Brain microvascular endothelial cell (primary cell): ENCODE data around the gene COL26A1.
A peak's percentile ranks its signal among the peaks of the same experiment; 100 is the strongest.

ENCODE experiments used
- DNase-seq: peaks from one replicate; pipeline ENCODE4 v3.0.0-alpha.2; 2020
- H3K27ac ChIP-seq: fragments of 250-450 bp; sonication (Bioruptor Pico); 2 replicates; pipeline ENCODE4 v1.5.1; 2020; ENCODE audit warnings: mild to moderate bottlenecking, moderate library complexity
- H3K27me3 ChIP-seq: fragments of 250-450 bp; sonication (Bioruptor Pico); replicated peaks from 2 replicates; pipeline ENCODE4 v1.5.1; 2020; ENCODE audit warnings: mild to moderate bottlenecking
- H3K36me3 ChIP-seq: fragments of 250-450 bp; sonication (Bioruptor Pico); replicated peaks from 2 replicates; pipeline ENCODE4 v1.5.1; 2020; ENCODE audit warnings: mild to moderate bottlenecking
- H3K4me3 ChIP-seq: 2 replicates; pipeline ENCODE4 v1.5.1; 2011; ENCODE audit warnings: low read depth, mild to moderate bottlenecking, control low read depth, low read length, moderate library complexity
- in situ Hi-C: cut with HindIII; loops from 2 replicates; pipeline ENCODE4 v1.10.0; 2017; ENCODE audit warnings: low sequenced_read_pairs, low pct_ligation_motif_present
- TF ChIP-seq, protein P1 (sequence below): IDR thresholded peaks from 2 replicates; pipeline ENCODE4 v1.5.1; 2011; ENCODE audit warnings: low read depth, mild to moderate bottlenecking, moderate library complexity, low read length, control low read depth, inconsistent platforms; ENCODE audit errors: missing control alignments

The COL26A1 gene

DNA sequence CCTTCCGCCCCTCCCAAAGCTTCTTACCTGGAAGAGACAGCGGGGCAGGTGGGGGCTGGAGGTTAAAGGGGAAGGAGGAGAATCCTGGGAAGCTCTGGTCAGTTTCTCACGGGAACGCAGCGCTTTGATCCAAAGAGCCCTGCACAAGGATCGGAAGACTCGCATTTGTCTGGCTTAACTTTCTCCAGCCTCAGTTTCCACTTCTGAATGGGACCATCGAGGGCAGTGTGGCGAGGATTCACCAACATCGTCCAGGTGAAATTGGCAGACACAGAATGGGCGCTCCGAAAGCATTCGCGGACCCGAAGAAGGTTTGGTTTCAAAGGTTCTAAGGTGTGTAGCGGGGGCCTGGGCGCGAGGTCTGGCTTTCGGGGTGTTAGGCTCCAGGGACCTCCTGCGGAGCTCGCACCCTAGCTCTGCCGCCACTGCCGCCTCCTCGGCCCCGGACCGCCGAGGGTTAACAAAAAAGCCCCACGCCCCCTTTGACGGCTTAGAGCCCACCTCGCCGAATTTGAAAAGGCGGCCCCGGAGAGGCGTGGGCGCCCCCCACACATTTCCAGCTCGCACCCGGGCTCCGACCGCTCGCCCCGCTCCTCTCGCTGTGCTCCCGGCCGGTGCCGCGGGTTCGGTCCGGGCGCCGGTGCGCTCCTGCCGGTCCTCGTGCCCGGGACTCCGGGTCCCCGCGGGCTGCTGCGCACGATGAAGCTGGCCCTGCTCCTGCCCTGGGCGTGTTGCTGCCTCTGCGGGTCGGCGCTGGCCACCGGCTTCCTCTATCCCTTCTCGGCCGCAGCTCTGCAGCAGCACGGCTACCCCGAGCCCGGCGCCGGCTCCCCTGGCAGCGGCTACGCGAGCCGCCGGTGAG lies at the start of gene COL26A1:
COL26A1 (plus strand) TSS at position 542 of the 862 bp plus-strand sequence; CDS start at position 700, 158 bp downstream.
- no peak for DNase-seq
- Histone ChIP-seq H3K4me3 (peak within 1 kb of the TSS; percentile 40), H3K27me3 (peaks cover 16% of the 10 kb centered on the region), H3K27ac (no peak within 1 kb of the TSS), H3K36me3 (no peaks in the 10 kb centered on the region)
- TF ChIP-seq, protein P1, sequence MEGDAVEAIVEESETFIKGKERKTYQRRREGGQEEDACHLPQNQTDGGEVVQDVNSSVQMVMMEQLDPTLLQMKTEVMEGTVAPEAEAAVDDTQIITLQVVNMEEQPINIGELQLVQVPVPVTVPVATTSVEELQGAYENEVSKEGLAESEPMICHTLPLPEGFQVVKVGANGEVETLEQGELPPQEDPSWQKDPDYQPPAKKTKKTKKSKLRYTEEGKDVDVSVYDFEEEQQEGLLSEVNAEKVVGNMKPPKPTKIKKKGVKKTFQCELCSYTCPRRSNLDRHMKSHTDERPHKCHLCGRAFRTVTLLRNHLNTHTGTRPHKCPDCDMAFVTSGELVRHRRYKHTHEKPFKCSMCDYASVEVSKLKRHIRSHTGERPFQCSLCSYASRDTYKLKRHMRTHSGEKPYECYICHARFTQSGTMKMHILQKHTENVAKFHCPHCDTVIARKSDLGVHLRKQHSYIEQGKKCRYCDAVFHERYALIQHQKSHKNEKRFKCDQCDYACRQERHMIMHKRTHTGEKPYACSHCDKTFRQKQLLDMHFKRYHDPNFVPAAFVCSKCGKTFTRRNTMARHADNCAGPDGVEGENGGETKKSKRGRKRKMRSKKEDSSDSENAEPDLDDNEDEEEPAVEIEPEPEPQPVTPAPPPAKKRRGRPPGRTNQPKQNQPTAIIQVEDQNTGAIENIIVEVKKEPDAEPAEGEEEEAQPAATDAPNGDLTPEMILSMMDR, result no peak
- in situ Hi-C loops, result no loop called here

DNA sequence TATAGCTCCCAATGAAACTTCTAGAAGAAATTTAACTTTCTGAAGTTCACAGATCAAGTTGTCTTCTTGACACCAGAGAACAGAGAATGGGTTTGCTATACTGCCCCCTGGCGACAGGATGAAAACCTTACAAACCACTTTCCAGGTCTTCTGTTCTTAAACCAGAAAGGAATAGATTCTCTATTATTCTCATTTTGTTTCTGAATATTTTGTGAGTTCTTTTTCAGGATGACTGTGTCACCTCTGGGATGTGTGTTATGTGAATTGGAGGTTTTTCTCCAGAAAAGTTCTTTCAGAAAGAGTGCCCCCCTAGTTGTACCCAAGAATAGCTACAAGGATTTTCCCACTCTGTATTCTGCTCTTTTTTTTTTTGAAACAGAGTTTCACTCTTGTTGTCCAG lies 47.3 kb upstream of the COL26A1 start:
- in situ Hi-C loops, result no loop called here
- Histone ChIP-seq H3K27ac (no peak overlapping the region), H3K27me3 (no peaks in the 10 kb centered on the region), H3K36me3 (peaks cover 3% of the 10 kb centered on the region), H3K4me3 (no peak overlapping the region)
- TF ChIP-seq, protein P1, result peak; percentile 69
- DNase-seq, result peak; percentile 29

DNA sequence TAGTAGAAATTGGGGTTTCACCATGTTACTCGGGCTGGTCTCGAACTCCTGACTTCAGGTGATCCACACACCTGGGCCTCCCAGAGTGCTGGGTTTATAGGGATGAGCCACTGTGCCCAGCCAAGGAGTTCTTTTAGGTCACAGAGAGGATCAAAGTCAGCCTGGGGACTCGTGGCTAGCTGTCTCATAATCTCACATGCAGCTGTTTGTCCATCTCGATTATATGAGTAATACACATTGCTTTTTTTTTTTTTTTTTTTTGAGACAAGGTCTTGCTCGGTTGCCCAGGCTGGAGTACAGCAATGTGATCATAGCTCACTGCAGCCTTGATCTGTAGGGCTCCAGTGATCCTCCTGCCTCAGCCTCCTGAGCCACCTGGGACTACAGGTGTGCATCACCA lies 43.3 kb upstream of the COL26A1 start:
- Histone ChIP-seq H3K27me3 (no peaks in the 10 kb centered on the region), H3K36me3 (peaks cover 3% of the 10 kb centered on the region), H3K27ac (no peak overlapping the region), H3K4me3 (no peak overlapping the region)
- in situ Hi-C loops, result no loop called here
- DNase-seq, result peak; percentile 10
- TF ChIP-seq, protein P1, result no peak

DNA sequence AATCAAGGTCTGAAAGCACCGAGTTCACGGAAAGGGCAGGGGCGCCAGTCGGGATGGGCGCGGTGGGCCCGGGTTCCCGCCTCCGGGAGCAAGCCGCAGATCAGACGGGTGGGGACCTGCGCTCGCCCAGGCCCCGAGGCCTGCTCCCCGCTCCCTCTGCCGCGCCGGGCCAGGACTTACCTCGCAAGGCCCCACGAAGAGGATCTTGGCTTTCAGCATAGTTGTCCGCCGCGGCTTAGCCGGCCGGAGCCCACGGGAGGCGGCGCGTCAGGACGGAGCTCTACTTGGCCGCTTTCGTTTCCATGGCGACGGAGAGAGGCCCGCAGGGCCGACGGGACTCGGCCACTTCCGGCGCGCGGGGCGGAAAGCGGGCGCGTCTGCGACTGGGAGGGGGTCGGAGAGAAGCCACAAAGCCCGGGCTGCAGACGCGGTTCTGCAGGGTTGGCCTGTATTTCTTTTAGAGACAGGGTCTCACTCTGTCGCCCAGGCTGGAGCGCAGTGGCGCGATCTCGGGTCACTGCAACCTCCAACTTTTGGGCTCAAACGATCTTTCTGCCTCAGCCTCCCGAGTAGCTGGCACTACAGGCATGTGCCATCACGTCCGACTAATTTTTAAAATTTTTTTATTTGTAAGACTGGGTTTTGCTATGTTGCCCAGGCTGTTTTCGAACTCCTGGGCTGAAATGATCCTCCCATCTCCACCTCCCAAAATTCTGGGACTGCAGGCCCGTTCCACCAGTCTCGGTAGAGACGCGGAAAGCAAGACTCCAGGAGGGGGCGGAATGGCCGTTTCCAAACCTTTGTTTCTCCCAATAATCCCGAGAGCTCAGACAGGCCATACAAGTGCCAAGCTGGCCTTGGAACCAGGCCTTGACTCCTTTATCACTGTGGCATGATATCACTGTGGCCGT lies 40.9 kb upstream of the COL26A1 start, which contains the start of gene IFT22:
IFT22 (minus strand) TSS at position 322 of the 911 bp plus-strand sequence; CDS start at position 219, 103 bp downstream.
- peak; percentile 83 for DNase-seq
- Histone ChIP-seq H3K27me3 (no peaks in the 10 kb centered on the region), H3K27ac (peak within 1 kb of the TSS; percentile 76), H3K36me3 (no peaks in the 10 kb centered on the region), H3K4me3 (peak within 1 kb of the TSS; percentile 81)
- TF ChIP-seq, protein P1, result peak; percentile 62
- in situ Hi-C loops, result no loop called here

DNA sequence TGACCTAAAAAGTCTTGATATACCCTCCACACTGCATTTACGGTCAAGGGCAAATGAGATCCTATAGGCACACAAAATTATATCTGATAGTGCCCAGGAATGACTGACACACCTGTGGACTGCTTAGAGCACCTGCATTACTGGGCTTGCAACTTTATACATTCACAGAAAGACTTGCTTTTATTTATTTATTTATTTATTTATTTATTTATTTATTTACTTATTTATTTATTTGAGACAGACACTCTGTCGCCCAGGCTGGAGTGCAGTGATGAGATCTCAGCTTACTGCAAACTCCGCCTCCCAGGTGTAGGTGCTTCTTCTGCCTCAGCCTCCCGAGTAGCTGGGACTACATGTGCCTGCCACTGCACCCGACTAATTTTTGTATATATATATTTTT lies 34.5 kb upstream of the COL26A1 start:
- Histone ChIP-seq H3K36me3 (no peaks in the 10 kb centered on the region), H3K4me3 (no peak overlapping the region), H3K27me3 (no peaks in the 10 kb centered on the region), H3K27ac (no peak overlapping the region)
- no peak for DNase-seq
- in situ Hi-C loops, result no loop called here
- TF ChIP-seq, protein P1, result no peak
